Activated CD4-positive, CD25-positive, alpha-beta regulatory T cell treated with anti-CD3 and anti-CD28 coated beads, Interleukin-2, amount 50 U/mL, for 72 hours (primary cell): ENCODE data around the gene DAPK2.

Experiments
- DNase-seq: peaks from one replicate; pipeline ENCODE4 v3.0.0; 2021

DAPK2 gene

DNA sequence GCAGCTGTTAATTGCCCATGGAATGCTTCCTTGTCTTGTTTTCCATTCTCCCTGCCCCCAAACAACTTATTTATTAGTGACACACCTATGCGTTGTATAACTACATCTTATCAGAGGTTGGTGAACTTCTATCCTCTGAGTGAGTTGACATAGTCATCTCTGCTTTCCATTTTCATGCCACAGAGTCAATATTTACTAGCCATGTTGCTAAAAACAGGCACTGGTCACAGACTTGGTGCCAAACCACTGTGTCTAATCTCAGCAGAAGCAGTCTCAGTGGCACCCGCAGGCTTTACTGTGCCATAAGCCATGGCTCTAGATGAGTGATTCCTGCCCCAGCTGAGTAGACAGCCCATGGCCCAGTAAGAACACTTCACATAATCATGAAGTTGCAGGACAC, 26.5 kb downstream of the DAPK2 start:
- DNase-seq, result no peak

DNA sequence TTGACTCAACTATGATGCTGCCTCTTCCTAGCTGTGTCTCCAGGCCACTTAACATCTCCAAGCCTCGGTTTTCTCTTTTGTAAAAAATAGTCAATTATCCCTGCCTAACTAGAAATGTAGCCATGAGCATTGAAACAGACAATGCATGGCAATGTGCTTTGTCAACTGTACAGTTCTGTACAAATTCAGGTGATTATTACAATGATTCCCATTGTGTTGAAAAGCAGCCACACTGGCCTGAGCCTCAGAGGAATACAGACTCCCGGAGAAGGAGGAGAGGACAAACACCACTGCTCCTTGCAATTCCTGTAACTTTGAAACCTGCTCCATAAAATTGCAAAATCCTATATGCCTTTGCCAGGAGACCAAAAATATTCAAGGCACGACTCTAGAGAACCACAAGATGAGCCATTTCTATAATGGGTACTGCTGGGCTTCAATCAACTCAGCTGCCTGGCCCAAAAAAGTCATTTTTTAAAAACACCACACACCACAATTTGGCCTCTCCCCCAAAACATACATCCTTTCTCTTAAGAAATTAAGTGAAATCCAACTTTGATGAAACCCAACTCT, 28.6 kb downstream of the DAPK2 start:
- DNase-seq, result no peak

DNA sequence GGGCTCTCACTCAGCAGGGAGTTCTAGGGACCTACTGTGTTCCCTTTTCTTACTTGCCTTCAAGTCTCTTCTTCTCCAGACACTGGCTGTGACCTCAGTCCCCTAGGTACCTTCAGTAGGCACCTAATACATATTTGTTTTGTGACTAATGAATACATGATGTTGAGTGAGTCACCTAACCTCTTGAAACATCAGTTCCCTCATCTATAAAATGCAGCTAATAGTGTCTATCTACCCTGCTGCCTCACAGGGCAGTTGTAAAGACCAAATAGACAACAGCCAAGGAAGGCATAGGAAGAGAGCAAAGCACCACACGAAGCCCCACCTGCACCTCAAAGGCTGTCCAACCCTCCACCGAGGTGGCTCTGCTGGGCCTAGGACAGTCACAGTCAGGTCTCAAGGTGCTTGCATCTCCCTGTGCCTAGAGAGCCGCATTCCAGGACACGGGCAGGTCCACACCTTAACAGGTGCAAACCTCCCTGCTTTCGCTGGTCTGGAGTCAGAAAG, 29.1 kb downstream of the DAPK2 start:
- no peak for DNase-seq

DNA sequence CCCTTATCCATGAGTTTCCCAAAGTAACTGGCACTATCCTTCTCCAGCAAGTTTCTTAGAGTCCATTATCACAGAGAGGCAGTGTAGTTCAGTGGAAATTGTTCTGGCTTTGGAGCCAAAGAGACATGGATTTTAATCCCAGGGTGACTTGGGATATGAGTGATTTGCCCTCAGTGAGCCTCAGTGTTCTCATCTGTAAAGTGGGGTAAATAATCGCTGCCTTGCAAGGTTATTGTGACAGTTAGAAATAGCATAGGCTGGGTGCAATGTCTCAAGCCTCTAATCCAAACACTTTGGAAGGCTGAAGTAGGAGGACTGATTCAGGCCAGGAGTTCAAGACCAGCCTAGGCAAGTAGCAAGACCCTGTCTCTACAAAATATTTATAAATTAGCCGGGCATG, 30.0 kb downstream of the DAPK2 start:
- DNase-seq, result no peak

DNA sequence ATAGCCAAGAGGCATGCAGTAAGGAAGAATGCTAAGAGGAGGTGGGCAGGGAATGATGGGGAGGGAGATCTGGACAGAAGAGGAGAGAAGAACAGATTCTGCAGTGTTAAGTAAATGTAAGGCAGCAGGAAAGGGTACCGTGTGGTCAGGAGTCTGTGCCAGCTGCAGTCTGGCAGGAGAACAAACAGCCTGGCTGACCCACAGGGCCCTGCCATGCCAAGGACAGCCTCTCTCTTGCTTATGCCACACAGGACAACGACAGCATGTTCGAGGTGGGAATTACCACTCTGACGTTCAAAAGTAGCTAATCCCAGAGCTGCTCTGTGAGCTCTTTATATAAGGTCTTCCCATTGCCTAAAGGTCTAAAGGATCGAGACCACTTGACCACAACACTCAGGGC, 31.3 kb downstream of the DAPK2 start:
- DNase-seq, result no peak

DNA sequence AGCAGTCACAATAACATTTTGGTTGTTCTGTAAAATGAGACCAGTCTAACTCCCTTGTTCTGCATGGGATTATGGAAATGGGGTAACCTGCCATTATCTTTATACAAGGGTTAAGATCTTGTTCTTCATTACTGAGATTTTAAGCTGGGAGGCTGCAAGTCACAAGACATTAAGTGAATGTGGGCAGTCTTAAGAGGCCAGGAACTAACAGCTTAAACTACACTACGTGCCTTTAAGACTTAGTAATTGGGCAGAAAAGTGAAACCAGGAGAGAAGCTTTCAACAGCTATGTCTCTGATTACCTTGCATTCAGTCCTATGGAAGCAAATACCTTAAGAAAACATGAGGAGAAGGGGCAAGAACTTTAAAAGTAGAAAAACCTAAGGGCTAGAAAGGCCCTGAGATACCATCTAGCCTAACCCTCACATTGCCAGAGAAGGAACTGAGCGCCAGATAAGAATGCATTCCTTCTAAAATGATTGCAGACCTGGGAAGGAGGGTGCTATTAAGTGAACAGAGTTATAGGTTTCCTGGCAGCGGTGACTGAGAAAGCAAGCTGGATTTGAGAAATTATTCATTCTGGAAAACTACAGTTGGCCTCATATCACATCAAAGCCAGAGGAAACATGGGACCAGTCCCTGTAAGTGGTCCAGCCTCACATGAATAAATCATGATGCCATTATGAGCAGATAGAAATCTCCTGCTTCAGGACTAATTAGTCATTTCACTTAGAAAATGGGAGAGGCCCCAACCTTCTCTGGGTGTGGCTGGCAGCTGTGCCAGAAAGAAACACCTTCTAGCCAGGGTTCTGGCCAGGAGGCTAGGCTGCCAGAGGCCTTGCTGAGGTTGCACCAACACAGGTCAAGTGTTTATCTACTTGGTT, 32.9 kb downstream of the DAPK2 start:
- no peak for DNase-seq

DNA sequence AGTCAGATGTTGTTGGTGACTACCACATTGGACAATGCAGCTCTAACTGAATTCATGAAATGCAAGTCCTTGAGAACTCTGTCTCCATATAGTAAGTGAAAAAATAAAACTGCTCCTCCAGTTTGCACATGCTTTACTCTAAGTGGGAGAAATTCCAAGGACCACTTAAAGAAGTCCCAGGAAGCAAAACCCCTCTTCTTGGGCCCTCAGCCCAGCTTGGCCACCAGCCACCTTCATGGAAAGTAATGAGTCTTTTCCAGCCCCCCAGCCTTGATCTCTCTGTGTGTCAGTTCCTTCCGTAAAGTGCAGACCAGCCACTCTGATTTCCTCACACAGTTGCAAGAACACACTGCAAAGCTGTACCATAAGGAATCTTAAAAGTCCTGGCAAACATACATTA, 34.5 kb downstream of the DAPK2 start:
- no peak for DNase-seq

DNA sequence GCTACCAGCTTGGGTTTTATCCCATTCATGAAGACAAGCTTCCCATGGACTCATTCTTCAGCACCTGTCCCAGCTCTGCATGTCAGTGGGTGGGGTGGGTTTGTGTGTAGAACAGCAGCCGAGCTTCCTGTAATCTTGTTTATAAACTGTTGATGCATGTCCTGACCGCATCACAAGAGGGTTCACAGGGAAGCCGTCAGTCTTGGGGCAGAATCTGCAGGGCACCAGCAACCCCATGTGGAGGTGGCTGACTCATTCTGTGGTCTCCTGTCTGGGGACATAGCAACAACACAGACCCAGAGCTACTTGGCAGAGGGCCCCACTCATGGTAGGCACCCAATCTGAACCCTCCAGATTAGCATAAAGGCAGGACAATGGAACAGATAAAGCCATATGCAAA, 35.6 kb downstream of the DAPK2 start:
- DNase-seq, result peak; percentile 59

DNA sequence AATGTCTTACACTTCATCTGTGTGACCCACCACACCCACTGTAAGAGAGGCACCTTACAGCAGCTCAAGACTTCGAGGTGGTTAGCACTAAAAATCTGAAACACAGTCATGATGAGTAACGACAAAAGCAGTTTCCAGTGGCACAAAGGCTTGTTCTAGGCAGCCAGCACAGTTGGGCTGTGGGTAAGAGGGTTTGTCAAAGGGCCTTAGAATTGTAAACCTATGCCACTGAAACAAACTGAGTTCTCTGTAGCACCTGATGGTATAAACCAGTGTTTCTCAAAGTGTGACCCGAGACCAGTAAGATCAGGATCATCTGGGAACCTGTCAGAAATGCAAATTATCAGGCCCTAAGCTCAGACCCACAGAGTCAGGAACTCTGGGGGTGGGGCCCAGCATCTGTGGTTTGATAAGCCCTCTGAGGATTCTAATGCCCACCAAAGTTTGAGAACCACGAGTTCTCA, 36.5 kb downstream of the DAPK2 start:
- no peak for DNase-seq

DNA sequence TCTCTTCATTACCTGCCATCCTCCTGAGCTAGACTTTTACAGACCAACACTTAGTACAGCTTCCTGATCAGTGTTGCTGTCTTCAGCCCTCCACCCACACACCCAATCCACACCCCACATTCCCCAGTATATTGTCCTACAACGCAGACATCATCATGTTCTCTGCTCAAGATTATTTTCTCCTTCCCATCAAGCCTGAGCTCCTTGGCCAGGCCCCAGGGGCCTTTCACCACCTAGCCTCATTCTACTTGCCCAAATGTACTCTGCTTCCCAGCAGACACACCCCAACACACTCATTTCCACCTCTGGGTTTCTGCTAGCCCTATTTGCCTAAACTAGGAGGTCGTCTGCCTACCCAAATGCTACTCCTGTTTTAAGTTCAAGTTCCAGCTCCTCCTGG, 37.0 kb downstream of the DAPK2 start:
- no peak for DNase-seq

DNA sequence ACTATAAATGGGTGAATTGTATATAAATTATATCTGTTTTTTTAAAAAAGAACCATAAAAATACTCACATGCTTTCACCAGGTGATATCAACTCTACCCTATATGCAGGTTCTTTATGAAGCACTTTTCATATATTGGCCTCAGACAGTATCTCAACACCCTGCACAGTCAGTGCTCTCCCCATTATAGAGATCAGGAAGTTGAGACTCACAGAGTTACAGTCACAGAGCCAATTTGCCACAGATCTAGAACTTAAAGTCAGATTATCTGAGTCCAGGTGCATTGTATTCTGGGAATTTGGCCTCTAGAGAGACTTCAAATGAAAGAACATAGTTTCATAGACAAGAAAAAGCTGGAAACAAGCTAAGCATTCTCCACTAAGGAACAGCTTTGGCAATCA, 38.1 kb downstream of the DAPK2 start:
- no peak for DNase-seq

DNA sequence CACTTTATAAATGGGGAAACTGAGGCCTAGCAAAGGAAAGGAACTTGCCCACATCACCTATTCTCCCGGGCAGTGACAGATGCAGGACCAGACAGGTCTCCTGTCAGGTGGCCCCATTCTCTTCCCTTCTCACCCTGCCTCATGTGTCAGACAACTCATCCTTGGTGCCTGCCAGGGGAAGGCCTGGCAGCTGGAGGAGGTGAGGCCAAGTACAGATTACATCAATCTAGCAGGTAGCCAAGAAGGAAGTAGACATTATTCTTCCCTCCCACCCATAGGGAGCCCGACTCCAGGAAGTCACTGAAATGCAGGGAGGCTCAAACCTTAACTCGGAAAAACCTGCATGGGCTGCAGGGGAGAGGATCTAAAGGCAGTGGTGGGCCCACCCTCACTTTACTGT, 39.6 kb downstream of the DAPK2 start:
- DNase-seq, result no peak

DNA sequence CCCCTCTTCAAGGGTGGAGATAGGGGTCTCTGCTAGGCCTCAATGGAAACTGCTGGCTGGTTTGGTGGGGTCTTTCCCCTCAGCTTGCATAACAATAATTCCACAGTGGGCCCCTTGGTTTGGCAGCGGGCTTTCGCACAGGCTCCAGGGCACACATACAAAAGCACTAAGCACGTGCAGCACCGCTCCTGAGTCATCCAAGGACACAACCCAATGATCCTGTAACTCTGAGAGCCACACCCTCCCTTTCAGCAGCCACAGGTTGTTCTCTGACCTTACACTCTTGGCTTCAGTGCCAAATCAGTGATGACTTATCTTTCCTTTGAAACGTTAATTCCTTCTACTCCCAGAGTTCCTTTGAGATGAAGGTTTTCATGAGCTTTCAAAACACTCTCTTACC, 41.7 kb downstream of the DAPK2 start:
- no peak for DNase-seq

DNA sequence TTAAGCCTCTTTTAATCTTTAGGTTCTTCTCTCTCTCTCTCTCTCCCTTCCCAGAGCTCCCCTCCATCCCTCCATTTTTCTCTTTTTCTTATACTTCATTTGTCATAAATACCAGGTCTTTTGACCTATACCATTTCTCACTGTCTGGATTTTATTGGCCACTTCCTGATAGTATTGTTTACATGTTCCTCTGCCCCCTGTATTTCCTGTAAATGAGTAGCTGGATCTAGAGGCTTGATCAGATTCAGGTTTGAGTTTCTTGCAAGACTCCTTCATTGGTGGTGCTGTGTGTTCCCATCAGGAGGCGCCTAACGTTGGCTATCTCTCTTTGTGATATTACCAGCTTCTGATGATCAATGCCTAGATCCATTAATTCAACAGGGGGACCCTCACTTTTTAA, 42.2 kb downstream of the DAPK2 start:
- DNase-seq, result no peak

DNA sequence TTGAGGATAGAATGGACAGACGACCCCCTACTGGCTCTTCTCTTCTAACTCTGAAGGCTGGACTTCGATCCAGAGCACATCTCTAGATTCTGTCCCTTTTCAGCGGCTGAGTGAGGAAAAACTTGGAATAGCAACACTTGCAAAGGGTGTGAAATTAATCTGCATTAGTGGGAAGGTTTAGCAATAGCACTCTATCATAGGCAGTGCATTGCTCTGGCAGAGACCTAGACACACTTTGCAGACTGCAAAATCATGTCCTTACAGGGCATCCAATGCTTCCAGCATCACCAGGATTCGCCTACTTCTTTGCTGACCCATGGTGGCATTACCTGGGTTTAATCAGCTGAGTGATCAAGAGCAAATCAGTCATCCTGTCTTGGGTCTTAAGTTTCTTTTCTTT, 43.1 kb downstream of the DAPK2 start:
- no peak for DNase-seq

DNA sequence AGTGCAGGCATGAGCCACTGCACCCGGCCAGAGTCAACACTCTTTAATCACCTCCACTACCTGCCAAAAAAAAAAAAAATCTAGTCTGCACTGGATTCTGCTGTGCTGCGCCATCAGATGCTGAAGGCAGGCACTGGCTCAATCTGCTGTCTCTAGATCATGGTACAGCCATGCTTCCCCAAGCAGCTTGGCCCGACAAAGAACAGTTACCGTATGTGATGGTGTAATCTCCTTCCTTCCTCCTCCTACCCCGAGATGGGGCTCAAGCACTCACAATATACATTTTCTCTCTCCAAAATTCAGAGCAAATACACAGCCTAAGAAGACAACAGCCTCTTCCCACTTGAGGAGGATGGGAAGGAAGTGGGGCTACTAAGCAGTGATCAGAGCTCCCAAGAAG, 45.1 kb downstream of the DAPK2 start:
- DNase-seq, result no peak

DNA sequence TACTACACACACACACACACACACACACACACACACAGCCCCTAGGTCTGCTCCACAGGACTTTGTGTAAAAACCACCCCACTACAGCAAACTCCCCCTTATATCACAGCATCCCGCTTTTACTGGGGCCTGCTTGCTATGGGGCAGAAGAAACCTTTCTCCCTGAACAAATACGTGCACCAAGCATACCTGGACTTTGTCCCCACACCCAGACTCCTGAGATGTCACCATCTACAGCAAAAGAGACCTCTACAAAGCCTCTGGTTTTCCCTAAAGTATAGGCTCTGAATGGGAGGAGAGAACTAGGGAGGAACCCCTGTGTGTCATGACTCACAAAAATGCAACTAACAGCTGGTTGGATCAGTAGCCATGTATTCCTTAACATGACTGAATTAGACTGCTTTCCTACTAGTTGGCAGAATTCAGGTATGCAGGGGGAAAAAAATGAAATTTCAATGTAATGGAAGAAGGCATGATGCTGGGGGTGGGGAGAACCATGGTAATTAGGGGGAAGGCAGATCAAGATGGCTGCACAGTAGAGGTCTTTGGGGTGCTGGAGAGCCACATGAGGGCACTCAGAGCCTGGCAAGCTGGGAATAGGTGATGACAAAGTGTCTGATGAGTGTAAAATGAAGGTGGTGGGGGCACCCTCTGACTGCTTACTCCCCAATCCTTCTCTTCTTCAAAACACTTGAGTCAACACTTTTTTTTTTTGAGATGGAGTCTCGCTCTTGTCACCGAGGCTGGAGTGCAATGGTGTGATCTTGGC, 45.9 kb downstream of the DAPK2 start:
- no peak for DNase-seq

DNA sequence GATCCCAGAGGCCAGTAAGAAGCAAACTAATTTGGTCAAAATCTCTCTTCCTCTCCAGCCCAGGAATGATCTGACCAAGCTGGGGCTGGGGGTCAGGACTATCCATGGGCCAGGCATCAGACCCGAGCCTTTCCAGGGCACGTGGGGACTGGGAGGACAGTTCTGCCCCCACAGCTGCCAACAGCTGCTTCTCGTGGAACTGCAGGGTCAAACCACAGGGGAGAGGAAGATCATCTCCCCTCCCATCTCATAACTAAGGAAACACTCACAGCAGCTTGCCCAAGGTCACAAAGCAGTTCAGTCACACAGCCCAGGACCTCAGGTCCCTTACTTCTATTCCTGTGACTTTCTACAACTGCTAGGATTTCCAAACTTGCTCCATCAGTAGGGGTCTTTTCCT, 47.1 kb downstream of the DAPK2 start:
- no peak for DNase-seq

DNA sequence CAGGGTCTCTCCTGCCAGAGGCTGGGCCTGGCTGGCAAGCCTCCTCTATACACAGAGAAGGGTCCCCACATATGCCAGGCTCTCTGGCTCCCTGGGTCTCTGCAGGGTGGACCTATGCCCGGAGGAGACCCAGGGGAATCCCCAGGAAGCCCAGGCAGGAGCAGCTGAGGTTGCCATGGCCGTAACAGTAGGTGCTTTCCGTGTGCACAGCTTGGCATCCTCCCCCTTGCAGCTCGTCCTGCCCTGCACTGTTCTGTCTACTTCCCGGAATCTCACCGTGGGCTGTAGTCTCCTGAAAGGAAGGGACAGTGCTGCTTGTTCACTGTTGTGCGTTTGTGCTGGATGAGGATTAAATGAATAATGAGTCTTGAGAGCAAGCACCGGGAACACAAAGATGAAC, 47.8 kb downstream of the DAPK2 start:
- no peak for DNase-seq

DNA sequence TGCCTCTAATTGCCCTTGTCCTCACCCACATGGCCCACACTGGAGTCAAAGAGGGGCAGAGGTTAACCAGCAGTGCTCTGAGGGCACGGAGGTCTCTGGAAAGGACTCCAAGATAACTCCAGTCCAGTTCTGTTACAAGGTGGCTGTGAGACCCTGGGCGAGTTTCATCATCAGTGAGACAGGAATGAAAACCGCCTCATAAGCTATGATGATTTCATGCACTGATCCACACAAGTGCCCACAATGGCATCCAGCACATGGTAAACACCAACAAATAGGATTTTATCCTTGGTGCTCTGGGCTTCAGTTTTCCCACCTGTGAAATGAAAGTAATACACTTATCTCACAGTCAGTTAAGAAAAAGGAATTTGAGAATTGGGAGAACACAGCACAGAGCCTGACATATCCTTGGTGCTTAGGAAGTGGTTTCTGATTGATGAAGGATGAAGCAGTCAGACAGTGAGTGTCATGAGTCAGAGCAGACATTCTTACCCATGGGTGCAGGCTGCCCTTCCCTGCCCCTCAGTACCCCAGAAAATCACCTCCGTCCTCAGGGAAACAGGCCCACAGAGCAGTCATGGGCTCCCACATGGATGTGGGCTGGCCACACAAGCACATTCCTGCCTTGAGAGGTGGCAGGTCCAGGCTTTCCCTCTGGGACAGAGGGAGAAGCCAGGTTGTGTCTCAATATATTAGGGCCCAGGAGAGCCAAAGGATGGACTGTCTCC, 48.4 kb downstream of the DAPK2 start:
- no peak for DNase-seq

DNA sequence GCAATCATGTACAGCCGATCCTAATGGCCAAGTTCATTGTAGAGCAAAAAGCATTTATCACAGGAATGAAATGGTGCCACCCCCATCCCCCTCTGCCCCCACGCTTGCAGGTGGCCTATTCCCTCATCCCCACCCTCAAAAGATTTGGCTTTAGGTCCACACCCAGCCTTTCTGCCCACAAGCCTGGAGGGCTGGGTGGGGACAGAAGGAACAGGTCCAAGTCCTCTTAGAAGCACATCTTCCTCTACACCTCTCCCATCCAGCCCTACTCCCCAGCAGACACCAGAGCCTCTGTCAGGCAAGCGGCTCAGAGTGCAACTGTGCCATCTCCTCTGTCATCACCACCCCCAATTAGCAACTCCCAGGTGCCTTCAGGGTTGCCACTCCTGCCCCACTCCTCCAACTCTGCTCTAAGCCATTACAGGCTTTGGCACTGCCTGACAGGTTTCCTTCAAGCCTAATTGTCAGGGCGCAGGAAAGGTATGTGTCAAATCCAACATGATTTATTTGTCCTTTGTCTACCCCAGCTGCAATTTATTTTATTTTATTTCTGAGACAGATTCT, 49.4 kb downstream of the DAPK2 start:
- no peak for DNase-seq

DNA sequence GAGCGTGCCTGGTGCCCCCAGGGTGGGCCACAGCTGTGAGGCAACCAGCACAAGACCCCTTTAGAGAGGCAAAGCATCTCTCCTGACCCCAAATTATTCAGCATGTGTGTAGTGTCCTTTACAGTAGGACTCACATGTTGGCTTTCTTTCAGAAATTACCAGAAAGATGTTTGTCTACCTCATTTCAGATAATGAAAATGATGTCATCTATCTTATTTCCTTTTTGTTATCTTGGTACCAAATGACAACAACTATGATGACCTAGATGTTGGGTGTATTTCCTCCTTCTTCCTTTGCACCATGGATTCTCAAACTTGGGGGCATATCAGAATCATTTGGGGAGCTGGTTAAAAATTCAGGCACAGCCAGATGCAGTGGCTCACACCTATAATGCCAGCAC, 50.5 kb downstream of the DAPK2 start:
- no peak for DNase-seq
